Naive thymus-derived CD4-positive, alpha-beta T cell (primary cell): ENCODE data around the gene EXD3. TPM values are rescaled to one million over a fixed set of nuclear protein-coding genes. Genes with fewer than 3 reads are reported as not detected.
"Not testable (repeated sequence)": the region's sequence is repeated elsewhere in the genome, so short reads cannot be mapped to it uniquely, and the experiment has no call there.

Experiments
- ATAC-seq: fragments of 150-1000 bp; cut with Tn5 transposase; 2 replicates; pipeline ENCODE4 v1.10.0; 2021; ENCODE audit warnings: mild to moderate bottlenecking, moderate library complexity
- CTCF ChIA-PET: fragments of 350-600 bp; sonication (Branson Sonifier 250); formaldehyde crosslinking; loops from one replicate; lab custom pipeline; 2021; ENCODE audit warnings: antibody characterized with exemption; lab: Charles Lee
- POLR2A ChIA-PET: fragments of 350-600 bp; sonication (Branson Sonifier 250); formaldehyde crosslinking; loops from one replicate; lab custom pipeline; 2021; ENCODE audit warnings: antibody characterized with exemption, inconsistent platforms; lab: Charles Lee
- DNase-seq, 9 donors: peaks; one replicate each; pipeline versions ENCODE4 v3.0.0 to v3.0.0-alpha.2; 2020 to 2022; ENCODE audit warnings: mixed read lengths in 1 of 9
- H3K27ac ChIP-seq: one replicate; pipeline ENCODE4 v1.7.0; 2013; ENCODE audit warnings: mild to moderate bottlenecking, low read depth, low read length, moderate library complexity
- H3K27me3 ChIP-seq, 2 donors: one replicate each; pipeline ENCODE4 v1.7.0; 2013; ENCODE audit warnings: low read length in 2 of 2, mild to moderate bottlenecking in 2 of 2, moderate library complexity in 2 of 2; ENCODE audit not compliant: control insufficient read depth in 2 of 2, insufficient read depth in 2 of 2
- H3K36me3 ChIP-seq, 3 experiments: 1 replicate in 2 of 3; 2 replicates in 1 of 3; pipeline ENCODE4 v1.7.0; 2013; ENCODE audit warnings: low read length in 3 of 3, mild to moderate bottlenecking in 3 of 3, moderate library complexity in 1 of 3; ENCODE audit not compliant: insufficient read depth in 3 of 3, control insufficient read depth in 2 of 3
- H3K4me1 ChIP-seq, 2 donors: one replicate each; pipeline ENCODE4 v1.7.0; 2013; ENCODE audit warnings: low read length in 2 of 2, mild to moderate bottlenecking in 2 of 2, moderate library complexity in 1 of 2; ENCODE audit not compliant: control insufficient read depth in 2 of 2, insufficient read depth in 2 of 2
- H3K4me3 ChIP-seq: 2 replicates; pipeline ENCODE4 v1.7.0; 2013; ENCODE audit warnings: mild to moderate bottlenecking, low read length
- H3K9me3 ChIP-seq, 3 experiments: 1 replicate in 2 of 3; 2 replicates in 1 of 3; pipeline ENCODE4 v1.7.0; 2013; ENCODE audit warnings: low read length in 3 of 3; ENCODE audit not compliant: control insufficient read depth in 2 of 3
- H3K27ac Mint-ChIP-seq, 9 donors: one replicate each; pipeline ENCODE4 v1.8.0; 2020 to 2022; ENCODE audit warnings: mixed read lengths in 9 of 9, mild to moderate bottlenecking in 8 of 9, moderate library complexity in 5 of 9, inconsistent platforms in 2 of 9
- H3K27me3 Mint-ChIP-seq, 5 donors: one replicate each; pipeline ENCODE4 v1.8.0; 2021 to 2022; ENCODE audit warnings: mixed read lengths in 5 of 5, mild to moderate bottlenecking in 1 of 5
- H3K36me3 Mint-ChIP-seq, 5 donors: one replicate each; pipeline ENCODE4 v1.8.0; 2020 to 2022; ENCODE audit warnings: mixed read lengths in 5 of 5, mild to moderate bottlenecking in 3 of 5, inconsistent platforms in 1 of 5
- H3K4me1 Mint-ChIP-seq, 7 donors: one replicate each; pipeline ENCODE4 v1.8.0; 2020 to 2022; ENCODE audit warnings: mixed read lengths in 7 of 7, mild to moderate bottlenecking in 3 of 7, inconsistent platforms in 1 of 7
- H3K4me3 Mint-ChIP-seq, 10 donors: one replicate each; pipeline ENCODE4 v1.8.0; 2020 to 2022; ENCODE audit warnings: mild to moderate bottlenecking in 10 of 10, mixed read lengths in 10 of 10, moderate library complexity in 6 of 10, inconsistent platforms in 2 of 10
- H3K9me3 Mint-ChIP-seq, 11 donors: one replicate each; pipeline ENCODE4 v1.8.0; 2020 to 2022; ENCODE audit warnings: mixed read lengths in 11 of 11, mild to moderate bottlenecking in 4 of 11, inconsistent platforms in 1 of 11, moderate library complexity in 1 of 11
- intact Hi-C, 2 donors: fragments of 100-400 bp; cut with micrococcal nuclease; formaldehyde crosslinking; loops; one replicate each; pipeline ENCODE4 v1.15.1; 2023
- polyA plus RNA-seq, 2 donors: library from polyadenylated mRNA; unstranded; fragments of 300-500 nt; fragmentation: Illumina TruSeq; gene quantifications; one replicate each; pipeline ENCODE4 v1.2.3, GENCODE V29; 2021
- total RNA-seq, 6 experiments: library from RNA in 5 of 6; stranded (reverse) in 5 of 6; gene quantifications; 1 replicate in 5 of 6; 2 replicates in 1 of 6; pipeline ENCODE4 v1.2.3 and lab custom pipeline; 2021 to 2026

Gene EXD3
- total and polyA plus RNA-seq, 7 experiments from 2014 or later = 3.5 to 27.2 (median 23.4) TPM

DNA sequence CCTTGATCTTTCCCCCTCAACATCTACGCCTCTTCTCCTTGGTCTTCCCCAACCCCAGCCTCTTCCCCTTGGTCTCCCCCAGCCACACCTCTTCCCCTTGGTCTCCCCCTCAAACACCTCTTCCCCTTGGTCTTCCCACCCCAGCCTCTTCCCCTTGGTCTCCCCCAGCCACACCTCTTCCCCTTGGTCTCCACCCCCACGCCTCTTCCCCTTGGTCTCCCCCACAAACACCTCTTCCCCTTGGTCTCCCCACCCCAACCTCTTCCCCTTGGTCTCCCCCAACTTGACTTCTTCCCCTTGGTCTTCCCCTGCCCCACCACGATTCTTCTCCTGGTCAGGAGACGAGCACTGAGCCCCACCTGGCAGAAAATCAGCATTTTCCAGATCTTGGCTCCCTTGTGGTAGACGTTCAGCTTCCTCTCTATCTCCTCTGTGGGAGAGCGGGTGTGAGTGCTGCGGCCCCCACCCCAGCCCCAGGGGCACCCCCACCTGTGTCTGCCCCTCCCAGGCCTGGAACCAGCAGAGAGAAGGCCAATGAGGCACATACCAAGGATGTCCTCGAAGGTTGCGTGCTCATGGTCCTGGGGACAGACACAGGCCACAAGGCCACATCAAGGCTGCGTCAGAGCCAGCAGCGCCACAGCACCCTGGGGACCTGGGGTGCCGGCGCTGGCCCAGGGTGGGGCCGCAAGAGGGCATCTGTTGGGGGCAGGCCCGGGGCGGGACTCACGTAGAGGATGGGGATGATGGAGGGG, 29.2 kb upstream of the EXD3 start:
- H3K27ac Mint-ChIP-seq = peak overlapping the region in 8 of 9 donors; percentile 54 to 94 (median 70)

DNA sequence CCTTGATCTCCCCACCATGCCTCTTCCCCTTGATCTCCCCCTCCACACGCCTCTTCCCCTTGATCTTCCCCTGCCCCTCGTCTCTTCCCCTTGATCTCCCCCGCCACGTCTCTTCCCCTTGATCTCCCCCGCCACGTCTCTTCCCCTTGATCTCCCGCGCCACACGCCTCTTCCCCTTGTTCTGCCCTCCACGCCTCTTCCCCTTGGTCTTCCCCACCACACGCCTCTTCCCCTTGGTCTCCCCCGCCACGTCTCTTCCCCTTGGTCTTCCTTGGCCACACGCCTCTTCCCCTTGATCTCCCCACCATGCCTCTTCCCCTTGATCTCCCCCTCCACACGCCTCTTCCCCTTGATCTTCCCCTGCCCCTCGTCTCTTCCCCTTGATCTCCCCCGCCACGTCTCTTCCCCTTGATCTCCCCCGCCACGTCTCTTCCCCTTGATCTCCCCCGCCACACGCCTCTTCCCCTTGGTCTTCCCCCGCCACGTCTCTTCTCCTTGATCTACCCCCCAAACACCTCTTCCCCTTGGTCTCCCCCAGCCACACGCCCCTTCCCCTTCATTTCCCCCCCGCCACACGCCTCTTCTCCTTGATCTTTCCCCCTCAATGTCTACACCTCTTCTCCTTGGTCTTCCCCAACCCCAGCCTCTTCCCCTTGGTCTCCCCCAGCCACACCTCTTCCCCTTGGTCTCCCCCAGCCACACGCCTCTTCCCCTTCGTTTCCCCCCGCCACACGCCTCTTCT, 28.5 kb upstream of the EXD3 start:
- ATAC-seq, H3K9me3 ChIP-seq, H3K4me3 ChIP-seq, H3K27me3 Mint-ChIP-seq, CTCF ChIA-PET, H3K27me3 ChIP-seq, POLR2A ChIA-PET, H3K9me3 Mint-ChIP-seq: not testable (repeated sequence)
- H3K27ac Mint-ChIP-seq = peak overlapping the region in 5 of 9 donors; percentile 64 to 97 (median 86)
- Histone ChIP-seq H3K27ac (peak overlapping the region; percentile 51), H3K4me1 (peaks cover 27 to 48% of the 10 kb centered on the region in 2 donors), H3K36me3 (peaks cover 0 to 15% (median 4%) of the 10 kb centered on the region in 3 experiments)
- intact Hi-C loops = loop anchor here (5.0 to 10.0 kb wide), 2 partner anchors 659 to 1207 kb away; partner anchors contain the start of genes QSOX2 (in 1 of the 2) and TMEM141 (in 1 of the 2)
- peaks cover 0 to 14% (median 0%) of the 10 kb centered on the region in 5 donors for H3K36me3 Mint-ChIP-seq
- peaks cover 12 to 78% (median 44%) of the 10 kb centered on the region in 7 donors for H3K4me1 Mint-ChIP-seq
- peak in 1 of 9 donors; percentile 36 for DNase-seq
- peak overlapping the region in 8 of 10 donors; percentile 41 to 80 (median 68) for H3K4me3 Mint-ChIP-seq

More for the DNA sequence above, 29.2 kb upstream of the EXD3 start:
- H3K27ac ChIP-seq = peak overlapping the region; percentile 51
- ATAC-seq (no peak), DNase-seq (peak in 2 of 9 donors; percentile 12 to 33)
- CTCF ChIA-PET = no interaction called here
- H3K4me3 ChIP-seq = no peak overlapping the region
- POLR2A ChIA-PET = no interaction called here
- peaks cover 0 to 3% (median 0%) of the 10 kb centered on the region in 11 donors for H3K9me3 Mint-ChIP-seq
- peaks cover 6 to 74% (median 46%) of the 10 kb centered on the region in 7 donors for H3K4me1 Mint-ChIP-seq
- H3K9me3 ChIP-seq = no peaks in the 10 kb centered on the region
- H3K36me3 Mint-ChIP-seq = peaks cover 0 to 14% (median 0%) of the 10 kb centered on the region in 5 donors
- H3K27me3 Mint-ChIP-seq = no peaks in the 10 kb centered on the region
- peak overlapping the region; percentile 41 to 79 (median 63) for H3K4me3 Mint-ChIP-seq
- peaks cover 0 to 23% (median 4%) of the 10 kb centered on the region in 3 experiments for H3K36me3 ChIP-seq
- intact Hi-C loops = loop anchor here (5.0 to 10.0 kb wide), 2 partner anchors 660 to 1207 kb away; partner anchors contain the start of genes QSOX2 (in 1 of the 2) and TMEM141 (in 1 of the 2)
- H3K4me1 ChIP-seq = peaks cover 27 to 48% of the 10 kb centered on the region in 2 donors
- no peaks in the 10 kb centered on the region for H3K27me3 ChIP-seq

DNA sequence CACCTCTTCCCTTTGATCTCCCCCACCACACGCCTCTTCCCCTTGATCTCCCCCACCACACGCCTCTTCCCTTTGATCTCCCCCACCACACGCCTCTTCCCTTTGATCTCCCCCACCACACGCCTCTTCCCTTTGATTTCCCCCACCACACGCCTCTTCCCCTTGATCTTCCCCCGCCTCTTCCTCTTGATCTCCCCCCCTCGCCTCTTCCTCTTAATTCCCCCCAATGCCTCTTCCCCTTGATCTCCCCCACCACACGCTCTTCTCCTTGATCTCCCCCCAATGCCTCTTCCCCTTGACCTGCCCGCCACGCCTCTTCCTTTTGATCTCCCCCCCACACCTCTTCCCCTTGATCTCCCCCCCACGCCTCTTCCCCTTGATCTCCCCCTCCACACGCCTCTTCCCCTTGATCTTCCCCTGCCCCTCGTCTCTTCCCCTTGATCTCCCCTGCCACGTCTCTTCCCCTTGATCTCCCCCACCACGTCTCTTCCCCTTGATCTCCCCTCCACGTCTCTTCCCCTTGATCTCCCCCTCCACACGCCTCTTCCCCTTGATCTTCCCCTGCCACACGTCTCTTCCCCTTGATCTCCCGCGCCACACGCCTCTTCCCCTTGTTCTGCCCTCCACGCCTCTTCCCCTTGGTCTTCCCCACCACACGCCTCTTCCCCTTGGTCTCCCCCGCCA, 27.7 kb upstream of the EXD3 start:
- not testable (repeated sequence) for H3K27me3 ChIP-seq, ATAC-seq, H3K4me3 ChIP-seq, H3K36me3 ChIP-seq, H3K27me3 Mint-ChIP-seq, H3K9me3 ChIP-seq, H3K9me3 Mint-ChIP-seq
- DNase-seq = peak in 4 of 9 donors; percentile 5 to 65 (median 34)
- CTCF ChIA-PET = interaction anchor here (1.5 kb wide), 1 partner anchor 11 kb away, joined by 3 read pairs; no protein-coding TSS in a partner anchor
- intact Hi-C loops = loop anchor here (1.0 to 10.0 kb wide), 4 partner anchors 9 to 1206 kb away; partner anchors contain the start of genes EXD3 (in 1 of the 2), NOXA1 (in 1 of the 2), NSMF (in 1 of the 2) and QSOX2 (in 1 of the 2)
- Mint-ChIP-seq H3K36me3 (peaks cover 0 to 11% (median 0%) of the 10 kb centered on the region in 5 donors), H3K27ac (peak overlapping the region in 8 of 9 donors; percentile 18 to 97 (median 77)), H3K4me3 (peak overlapping the region in 7 of 10 donors; percentile 45 to 80 (median 65)), H3K4me1 (peaks cover 12 to 77% (median 42%) of the 10 kb centered on the region in 7 donors)
- H3K4me1 ChIP-seq = peaks cover 29 to 51% of the 10 kb centered on the region in 2 donors
- H3K27ac ChIP-seq = peak overlapping the region; percentile 64
- POLR2A ChIA-PET = interaction anchor here (0.7 to 1.2 kb wide), 2 partner anchors 28 to 34 kb away, joined by 4 to 6 read pairs; partner anchors contain the start of genes EXD3 and NOXA1

GRCh38 chr9:137449931-137450538, 27.1 kb upstream of the EXD3 start:
- Histone ChIP-seq H3K27ac (peak overlapping the region; percentile 64), H3K4me3 (no peak overlapping the region), H3K4me1 (peaks cover 32 to 54% of the 10 kb centered on the region in 2 donors), H3K36me3 (peaks cover 0 to 2% (median 0%) of the 10 kb centered on the region in 3 experiments), H3K27me3 (no peaks in the 10 kb centered on the region), H3K9me3 (no peaks in the 10 kb centered on the region)
- Mint-ChIP-seq H3K27ac (peak overlapping the region; percentile 11 to 97 (median 85)), H3K36me3 (peaks cover 0 to 11% (median 0%) of the 10 kb centered on the region in 5 donors), H3K4me1 (peaks cover 19 to 79% (median 46%) of the 10 kb centered on the region in 7 donors), H3K9me3 (peaks cover 0 to 3% (median 0%) of the 10 kb centered on the region in 11 donors), H3K4me3 (peak overlapping the region in 5 of 10 donors; percentile 32 to 74 (median 51)), H3K27me3 (peaks cover 0 to 2% (median 0%) of the 10 kb centered on the region in 5 donors)
- intact Hi-C loops = loop anchor here (1.0 to 10.0 kb wide), 4 partner anchors 9 to 1205 kb away; partner anchors contain the start of genes EXD3 (in 1 of the 2), NOXA1 (in 1 of the 2), NSMF (in 1 of the 2) and QSOX2 (in 1 of the 2)
- DNase-seq (peak in 7 of 9 donors; percentile 50 to 71 (median 53)), ATAC-seq (peak; percentile 9)
- CTCF ChIA-PET = interaction anchor here (1.5 kb wide), 1 partner anchor 12 kb away, joined by 3 read pairs; no protein-coding TSS in a partner anchor
- POLR2A ChIA-PET = interaction anchor here (0.7 to 2.0 kb wide), 3 partner anchors 12 to 33 kb away, joined by 4 to 7 read pairs (median 6); partner anchors contain the start of genes EXD3 and NOXA1

GRCh38 chr9:137449081-137449844, 26.3 kb upstream of the EXD3 start:
- H3K27me3 ChIP-seq = no peaks in the 10 kb centered on the region
- ATAC-seq (peak; percentile 22), DNase-seq (peak in 2 of 9 donors; percentile 30 to 41)
- Mint-ChIP-seq H3K4me1 (peaks cover 21 to 75% (median 43%) of the 10 kb centered on the region in 7 donors), H3K36me3 (peaks cover 0 to 11% (median 0%) of the 10 kb centered on the region in 5 donors), H3K27me3 (peaks cover 0 to 2% (median 0%) of the 10 kb centered on the region in 5 donors), H3K4me3 (peak overlapping the region in 4 of 10 donors; percentile 21 to 51 (median 28)), H3K27ac (peak overlapping the region in 6 of 9 donors; percentile 64 to 94 (median 80)), H3K9me3 (peaks cover 0 to 3% (median 0%) of the 10 kb centered on the region in 11 donors)
- no peaks in the 10 kb centered on the region for H3K9me3 ChIP-seq
- H3K27ac ChIP-seq = peak overlapping the region; percentile 64
- intact Hi-C loops = no loop called here
- H3K36me3 ChIP-seq = no peaks in the 10 kb centered on the region
- H3K4me1 ChIP-seq = peaks cover 32 to 47% of the 10 kb centered on the region in 2 donors
- no peak overlapping the region for H3K4me3 ChIP-seq
- CTCF ChIA-PET = interaction anchor here (1.5 kb wide), 1 partner anchor 12 kb away, joined by 3 read pairs; no protein-coding TSS in a partner anchor
- POLR2A ChIA-PET = interaction anchor here (1.2 to 2.0 kb wide), 2 partner anchors 13 to 26 kb away, joined by 4 to 7 read pairs; partner anchors contain the start of genes EXD3 and NOXA1
